ENCODE data around the gene GLIS1. TPM values are rescaled to one million over a fixed set of nuclear protein-coding genes. Genes with fewer than 3 reads are reported as not detected.

The GLIS1 gene
- total and polyA plus RNA-seq, 10 of the 15 experiments (the other 5 are each of a cell fraction or from before 2014, with no cell fraction given), result not detected

DNA sequence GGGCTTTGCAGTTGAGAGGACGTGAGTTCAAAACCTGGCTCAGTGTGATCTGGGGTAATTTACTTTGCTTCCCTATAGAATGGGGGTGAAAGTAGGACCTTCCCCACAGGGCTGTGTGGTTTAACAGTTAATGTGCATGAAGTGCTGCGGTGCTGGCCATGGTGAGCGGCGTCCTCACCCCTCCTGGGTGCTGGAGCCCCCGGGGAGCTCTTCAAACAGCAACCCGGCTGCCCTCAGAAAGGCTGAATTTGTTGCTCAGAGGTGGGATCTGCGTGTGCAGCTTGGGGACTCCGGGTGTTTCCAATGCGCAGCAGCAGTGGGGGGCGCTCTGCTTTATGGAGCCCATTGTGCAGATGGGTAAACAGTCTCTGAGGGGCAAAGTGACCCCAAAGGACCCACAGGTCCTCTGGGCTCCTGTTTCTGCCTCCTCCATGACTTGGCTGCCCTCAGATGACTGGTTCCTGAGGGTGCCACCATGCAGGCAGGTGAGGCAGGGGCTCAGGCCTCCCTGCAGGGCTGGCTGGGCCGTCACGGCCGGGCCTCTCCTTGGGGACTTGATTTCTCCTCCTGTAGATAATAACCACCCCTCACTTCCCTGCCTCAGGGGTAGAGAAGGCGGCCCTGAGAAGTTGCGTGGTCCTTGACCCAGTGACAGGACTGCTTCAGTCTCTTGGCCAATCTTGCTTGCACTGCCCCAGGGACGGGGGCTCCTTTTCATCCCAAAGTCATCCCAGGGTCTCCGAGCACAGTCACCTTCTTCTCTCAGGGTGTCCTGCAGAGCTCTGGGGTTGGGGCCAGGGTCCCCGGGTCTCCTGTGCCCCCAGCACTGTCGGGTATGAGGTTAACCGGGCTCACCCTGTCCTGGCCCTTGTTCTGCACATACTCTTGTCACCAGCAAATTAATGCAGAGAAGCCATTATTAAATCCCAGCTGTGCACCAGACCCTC, 239.4 kb downstream of the GLIS1 start:
- no TSS peak for BruUV-seq (replicated peaks)
- ChIA-PET SMC1A (ENCODE audit: uncharacterized antibody, unreplicated experiment) (no interaction called here), RAD21 (ENCODE audit: unreplicated experiment) (no interaction called here), POLR2A (no interaction called here), CTCF (no interaction called here)
- WGBS (ENCODE audit: insufficient coverage, insufficient replicate concordance, low lambda C conversion rate, missing lambda C conversion rate), result 25% methylated on average over 20 of the region's 20 CpGs
- Histone ChIP-seq H2AFZ (ENCODE audit: control insufficient read depth, low read depth, low read length) (no peak overlapping the region), H3K4me2 (ENCODE audit: control insufficient read depth, insufficient read depth) (no peak overlapping the region), H3K27me3 (replicated peaks in 1 of 2; ENCODE audit: control insufficient read depth in 2 of 2, insufficient read depth in 2 of 2, low read length in 1 of 2) (no peaks in the 10 kb centered on the region; a peak in 1 of 4 replicates), H4K20me1 (ENCODE audit: control insufficient read depth, insufficient read depth) (no peaks in the 10 kb centered on the region), H3K9me3 (replicated peaks; ENCODE audit: control insufficient read depth, insufficient read depth, low read length) (no peaks in the 10 kb centered on the region), H3K79me2 (ENCODE audit: control insufficient read depth, insufficient read depth, low read length) (no peaks in the 10 kb centered on the region), H3K36me3 (ENCODE audit: control insufficient read depth in 2 of 2, insufficient read depth in 2 of 2, low read length in 1 of 2) (no peaks in the 10 kb centered on the region), H3K4me3 (no peak overlapping the region), H3K27ac (ENCODE audit: control insufficient read depth, insufficient read depth) (no peak overlapping the region), H3K9ac (ENCODE audit: control insufficient read depth, insufficient read depth, low read length) (no peak overlapping the region), H3K4me1 (ENCODE audit: control insufficient read depth, insufficient read depth, low read length) (no peaks in the 10 kb centered on the region)
- ATAC-seq, result no peak
- no peak for FAIRE-seq
- intact Hi-C loops (cut with micrococcal nuclease; ENCODE audit: unreplicated experiment) (no loop called here), in situ Hi-C loops (cut with MboI) (loop anchor here (25.0 kb wide), 1 partner anchor 463 kb away; no protein-coding TSS in a partner anchor)
- DNase-seq (ENCODE audit: low read depth, low spot score), result no peak
- TF ChIP-seq SUPT20H (IDR thresholded peaks at IDR 0.05; ENCODE audit: borderline replicate concordance, control insufficient read depth, low read depth, low read length) (no peak), ETV6 (conservative IDR thresholded peaks at IDR 0.05 in 1 of 2, IDR thresholded peaks at IDR 0.05 in 1 of 2; ENCODE audit: borderline replicate concordance in 1 of 2, low read depth in 1 of 2) (no peak), BRCA1 (IDR thresholded peaks at IDR 0.05; ENCODE audit: low read depth, low read length) (no peak), FOXM1 (IDR thresholded peaks at IDR 0.05; ENCODE audit: low read depth, low read length) (no peak), JUNB (IDR thresholded peaks at IDR 0.05) (no peak), KAT2A (conservative IDR thresholded peaks at IDR 0.05; ENCODE audit: control insufficient read depth, low read depth, low read length) (no peak), KLF5 (IDR thresholded peaks at IDR 0.05; ENCODE audit: partially characterized antibody) (no peak), TCF3 (IDR thresholded peaks at IDR 0.05; ENCODE audit: borderline replicate concordance, insufficient read depth, low read depth, low read length) (no peak), RAD21 (IDR thresholded peaks at IDR 0.05; ENCODE audit: insufficient read depth, low read depth, low read length) (no peak), MTA2 (IDR thresholded peaks at IDR 0.05; ENCODE audit: low read depth) (no peak), BACH1 (IDR thresholded peaks at IDR 0.05; ENCODE audit: borderline replicate concordance) (no peak), IKZF1 (conservative IDR thresholded peaks at IDR 0.05) (no peak), CREB1 (IDR thresholded peaks at IDR 0.05; ENCODE audit: low read depth) (no peak), NBN (IDR thresholded peaks at IDR 0.05) (no peak), MYB (IDR thresholded peaks at IDR 0.05; ENCODE audit: borderline replicate concordance, low read depth, low read length) (no peak), MEF2A (IDR thresholded peaks at IDR 0.05; ENCODE audit: insufficient read depth, low read depth, low read length) (no peak), ZNF24 (IDR thresholded peaks at IDR 0.05) (no peak)
- TF ChIP-seq, protein P1, sequence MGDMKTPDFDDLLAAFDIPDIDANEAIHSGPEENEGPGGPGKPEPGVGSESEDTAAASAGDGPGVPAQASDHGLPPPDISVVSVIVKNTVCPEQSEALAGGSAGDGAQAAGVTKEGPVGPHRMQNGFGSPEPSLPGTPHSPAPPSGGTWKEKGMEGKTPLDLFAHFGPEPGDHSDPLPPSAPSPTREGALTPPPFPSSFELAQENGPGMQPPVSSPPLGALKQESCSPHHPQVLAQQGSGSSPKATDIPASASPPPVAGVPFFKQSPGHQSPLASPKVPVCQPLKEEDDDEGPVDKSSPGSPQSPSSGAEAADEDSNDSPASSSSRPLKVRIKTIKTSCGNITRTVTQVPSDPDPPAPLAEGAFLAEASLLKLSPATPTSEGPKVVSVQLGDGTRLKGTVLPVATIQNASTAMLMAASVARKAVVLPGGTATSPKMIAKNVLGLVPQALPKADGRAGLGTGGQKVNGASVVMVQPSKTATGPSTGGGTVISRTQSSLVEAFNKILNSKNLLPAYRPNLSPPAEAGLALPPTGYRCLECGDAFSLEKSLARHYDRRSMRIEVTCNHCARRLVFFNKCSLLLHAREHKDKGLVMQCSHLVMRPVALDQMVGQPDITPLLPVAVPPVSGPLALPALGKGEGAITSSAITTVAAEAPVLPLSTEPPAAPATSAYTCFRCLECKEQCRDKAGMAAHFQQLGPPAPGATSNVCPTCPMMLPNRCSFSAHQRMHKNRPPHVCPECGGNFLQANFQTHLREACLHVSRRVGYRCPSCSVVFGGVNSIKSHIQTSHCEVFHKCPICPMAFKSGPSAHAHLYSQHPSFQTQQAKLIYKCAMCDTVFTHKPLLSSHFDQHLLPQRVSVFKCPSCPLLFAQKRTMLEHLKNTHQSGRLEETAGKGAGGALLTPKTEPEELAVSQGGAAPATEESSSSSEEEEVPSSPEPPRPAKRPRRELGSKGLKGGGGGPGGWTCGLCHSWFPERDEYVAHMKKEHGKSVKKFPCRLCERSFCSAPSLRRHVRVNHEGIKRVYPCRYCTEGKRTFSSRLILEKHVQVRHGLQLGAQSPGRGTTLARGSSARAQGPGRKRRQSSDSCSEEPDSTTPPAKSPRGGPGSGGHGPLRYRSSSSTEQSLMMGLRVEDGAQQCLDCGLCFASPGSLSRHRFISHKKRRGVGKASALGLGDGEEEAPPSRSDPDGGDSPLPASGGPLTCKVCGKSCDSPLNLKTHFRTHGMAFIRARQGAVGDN (IDR thresholded peaks at IDR 0.05), result no peak

All from GM12878 (cell line).